ENCODE measurements around the gene NLGN3. TPM values are rescaled to one million over a fixed set of nuclear protein-coding genes. Genes with fewer than 3 reads are reported as not detected.

NLGN3 gene
- total RNA-seq = under 1 TPM; 0.77 to 0.78 TPM

DNA sequence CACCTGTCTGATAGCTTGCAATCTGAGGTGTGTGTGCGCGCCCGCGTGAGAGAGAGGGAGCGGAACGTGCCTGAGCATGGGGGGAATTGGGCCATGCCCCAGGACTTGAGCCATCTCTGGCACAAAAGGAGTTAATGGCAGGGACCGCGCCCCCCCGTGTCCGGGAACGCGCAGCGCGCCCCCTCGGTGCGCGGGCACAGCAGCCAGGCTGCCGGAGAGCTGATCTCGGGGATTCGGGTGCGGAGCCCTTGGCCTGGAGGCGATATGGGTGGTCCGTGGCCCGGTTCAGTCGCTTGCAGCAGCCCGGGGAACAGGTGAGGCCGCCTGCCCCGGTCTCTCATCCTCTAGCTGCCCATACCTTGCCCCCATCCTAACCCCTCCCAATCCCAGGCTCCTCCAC is at the start of gene NLGN3:
Gene NLGN3 (plus strand): TSS at position 191 of the 400 bp plus-strand sequence. CDS start 2,909 bp downstream, outside the sequence.
- H3K4me1 Mint-ChIP-seq = peaks cover 15% of the 10 kb centered on the region
- H3K27ac Mint-ChIP-seq = no peak within 1 kb of the TSS
- ChIA-PET CTCF (no interaction called here), POLR2A (interaction anchor here (0.5 kb wide), 1 partner anchor 148 kb away, joined by 3 read pairs; no protein-coding TSS in a partner anchor)
- no peaks in the 10 kb centered on the region for H3K9me3 Mint-ChIP-seq (ENCODE audit: low read depth)
- intact Hi-C loops (cut with DNase I, micrococcal nuclease) = no loop called here
- no peaks in the 10 kb centered on the region for H3K27me3 Mint-ChIP-seq
- no peak within 1 kb of the TSS for H3K4me3 Mint-ChIP-seq
- DNase-seq (no peak), ATAC-seq (no peak)
- H3K36me3 Mint-ChIP-seq (ENCODE audit: low read depth) = peaks cover 3% of the 10 kb centered on the region

DNA sequence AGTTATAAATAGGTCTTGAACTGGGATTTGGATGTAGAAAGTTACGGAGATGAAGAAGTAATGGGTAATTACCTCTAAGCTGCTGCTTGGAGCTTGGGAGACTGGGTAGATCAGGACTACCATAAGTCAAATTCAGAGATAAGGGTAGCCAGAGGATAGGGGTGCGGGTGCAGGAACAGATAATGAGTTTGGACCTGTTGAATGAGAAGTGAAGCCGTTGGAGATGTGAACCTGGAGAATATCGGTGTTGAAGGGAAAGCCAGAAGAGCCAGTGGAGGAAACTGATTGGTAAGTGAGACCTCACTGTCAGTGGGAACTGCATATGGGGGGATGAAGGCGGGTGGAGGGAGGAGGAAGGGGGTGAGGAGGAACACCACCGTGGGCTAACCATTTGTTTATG is 49.6 kb upstream of the NLGN3 start:
- peaks cover 25% of the 10 kb centered on the region for H3K4me1 Mint-ChIP-seq
- DNase-seq (no peak), ATAC-seq (no peak)
- intact Hi-C loops (cut with DNase I, micrococcal nuclease) = loop anchor here (1.0 to 5.0 kb wide), 4 partner anchors 27 to 271 kb away; partner anchors contain the start of genes NONO (in 1 of the 2), SNX12 (in 1 of the 2) and TAF1 (in 1 of the 2)
- no peaks in the 10 kb centered on the region for H3K27me3 Mint-ChIP-seq
- peak overlapping the region; percentile 89 for H3K4me3 Mint-ChIP-seq
- ChIA-PET POLR2A (interaction anchor here (0.5 kb wide), 1 partner anchor 188 kb away, joined by 3 read pairs; the partner anchor contains the start of gene NONO), CTCF (interaction anchor here (0.7 kb wide), 1 partner anchor 47 kb away, joined by 4 read pairs; no protein-coding TSS in a partner anchor)
- peak overlapping the region; percentile 15 for H3K27ac Mint-ChIP-seq
- H3K36me3 Mint-ChIP-seq (ENCODE audit: low read depth) = no peaks in the 10 kb centered on the region
- no peaks in the 10 kb centered on the region for H3K9me3 Mint-ChIP-seq (ENCODE audit: low read depth)

DNA sequence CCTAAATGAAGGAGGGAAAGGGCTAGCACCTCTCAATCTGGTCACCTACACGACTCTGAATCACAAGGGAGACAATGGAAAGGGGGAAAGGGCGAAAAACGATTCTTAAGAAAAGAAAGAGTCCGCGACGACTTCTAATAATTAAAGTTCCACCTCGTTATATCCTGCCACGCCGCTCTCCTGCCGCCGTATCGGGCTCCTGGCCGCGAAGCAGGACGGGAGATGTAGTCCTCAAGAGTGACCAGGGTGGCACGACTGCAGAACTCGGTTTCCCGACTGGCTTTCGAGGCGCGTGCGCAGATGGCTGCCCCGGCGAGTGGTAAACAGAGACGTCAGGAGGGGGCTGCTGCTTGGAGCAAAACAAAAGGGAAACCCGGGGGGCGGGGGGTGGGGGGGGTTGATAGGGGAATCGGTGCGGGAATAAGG is 49.1 kb upstream of the NLGN3 start, which contains the start of gene FOXO4:
Gene FOXO4 (plus strand): TSS at position 297 of the 426 bp plus-strand sequence. CDS start 678 bp downstream, outside the sequence.
- H3K36me3 Mint-ChIP-seq (ENCODE audit: low read depth) = no peaks in the 10 kb centered on the region
- ATAC-seq = peak; percentile 93
- no peaks in the 10 kb centered on the region for H3K9me3 Mint-ChIP-seq (ENCODE audit: low read depth)
- DNase-seq = peak; percentile 92
- peak within 1 kb of the TSS; percentile 83 for H3K27ac Mint-ChIP-seq
- CTCF ChIA-PET = interaction anchor here (1.0 kb wide), 1 partner anchor 10 kb away, joined by 3 read pairs; no protein-coding TSS in a partner anchor
- peaks cover 27% of the 10 kb centered on the region for H3K4me1 Mint-ChIP-seq
- intact Hi-C loops (cut with DNase I, micrococcal nuclease) = loop anchor here (1.0 to 5.0 kb wide), 4 partner anchors 27 to 271 kb away; partner anchors contain the start of genes NONO (in 1 of the 2), SNX12 (in 1 of the 2) and TAF1 (in 1 of the 2)
- peak within 1 kb of the TSS; percentile 89 for H3K4me3 Mint-ChIP-seq
- POLR2A ChIA-PET = interaction anchor here (1.3 kb wide), 1 partner anchor 188 kb away, joined by 5 read pairs; the partner anchor contains the start of gene NONO
- no peaks in the 10 kb centered on the region for H3K27me3 Mint-ChIP-seq

DNA sequence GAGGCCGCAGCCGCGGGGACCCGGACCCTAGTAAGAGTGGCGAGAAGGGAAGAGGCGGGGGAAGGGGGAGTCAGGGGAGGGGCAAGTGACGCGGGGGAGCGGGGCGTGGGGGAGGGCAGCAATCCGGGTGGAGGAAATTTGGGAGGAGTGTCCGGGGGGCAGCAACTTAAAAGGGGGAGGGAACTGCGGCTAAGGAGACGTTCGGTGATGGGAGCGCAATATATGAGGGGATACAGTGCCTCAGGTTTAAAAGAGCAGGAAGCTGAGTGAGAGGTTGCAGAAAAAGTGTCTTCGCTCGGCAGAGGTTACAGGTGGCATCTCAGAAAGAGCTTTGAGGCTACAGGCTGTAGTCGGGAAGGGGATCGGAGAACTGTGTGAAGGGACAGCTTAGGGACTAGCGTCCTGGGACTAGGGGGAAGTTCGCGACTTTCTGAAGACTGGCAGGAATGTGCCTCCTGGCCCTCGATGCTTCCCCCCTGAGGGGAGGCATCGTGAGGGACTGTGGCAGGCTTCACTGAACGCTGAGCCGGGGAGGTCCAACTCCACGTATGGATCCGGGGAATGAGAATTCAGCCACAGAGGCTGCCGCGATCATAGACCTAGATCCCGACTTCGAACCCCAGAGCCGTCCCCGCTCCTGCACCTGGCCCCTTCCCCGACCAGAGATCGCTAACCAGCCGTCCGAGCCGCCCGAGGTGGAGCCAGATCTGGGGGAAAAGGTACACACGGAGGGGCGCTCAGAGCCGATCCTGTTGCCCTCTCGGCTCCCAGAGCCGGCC is 48.5 kb upstream of the NLGN3 start:
- Mint-ChIP-seq H3K9me3 (ENCODE audit: low read depth) (no peaks in the 10 kb centered on the region), H3K27me3 (no peaks in the 10 kb centered on the region), H3K36me3 (ENCODE audit: low read depth) (no peaks in the 10 kb centered on the region), H3K4me3 (peak overlapping the region; percentile 89), H3K27ac (peak overlapping the region; percentile 74), H3K4me1 (peaks cover 33% of the 10 kb centered on the region)
- intact Hi-C loops (cut with DNase I, micrococcal nuclease) = loop anchor here (1.0 to 5.0 kb wide), 7 partner anchors 15 to 270 kb away; partner anchors contain the start of genes NONO (in 2 of the 2), SNX12 (in 2 of the 2), IL2RG (in 1 of the 2) and MED12 (in 1 of the 2)
- ATAC-seq (peak; percentile 31), DNase-seq (peak; percentile 24)
- POLR2A ChIA-PET = interaction anchor here (1.3 kb wide), 1 partner anchor 187 kb away, joined by 5 read pairs; the partner anchor contains the start of gene NONO
- CTCF ChIA-PET = interaction anchor here (1.0 to 2.5 kb wide), 2 partner anchors 9 to 34 kb away, joined by 3 to 17 read pairs; no protein-coding TSS in a partner anchor

DNA sequence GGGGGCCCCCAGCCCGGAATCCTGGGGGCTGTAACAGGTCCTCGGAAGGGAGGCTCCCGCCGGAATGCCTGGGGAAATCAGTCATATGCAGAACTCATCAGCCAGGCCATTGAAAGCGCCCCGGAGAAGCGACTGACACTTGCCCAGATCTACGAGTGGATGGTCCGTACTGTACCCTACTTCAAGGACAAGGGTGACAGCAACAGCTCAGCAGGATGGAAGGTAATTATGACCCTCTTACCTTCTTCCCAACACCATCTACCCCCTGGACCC is 47.9 kb upstream of the NLGN3 start:
- intact Hi-C loops (cut with DNase I, micrococcal nuclease) = loop anchor here (1.0 to 5.0 kb wide), 5 partner anchors 14 to 186 kb away; partner anchors contain the start of genes NONO (in 2 of the 2), IL2RG (in 1 of the 2), MED12 (in 1 of the 2) and SNX12 (in 1 of the 2)
- Mint-ChIP-seq H3K27ac (peak overlapping the region; percentile 13), H3K27me3 (no peaks in the 10 kb centered on the region), H3K4me3 (peak overlapping the region; percentile 89), H3K9me3 (ENCODE audit: low read depth) (no peaks in the 10 kb centered on the region), H3K4me1 (peaks cover 38% of the 10 kb centered on the region), H3K36me3 (ENCODE audit: low read depth) (peaks cover 2% of the 10 kb centered on the region)
- ATAC-seq (no peak), DNase-seq (no peak)
- POLR2A ChIA-PET = interaction anchor here (1.3 to 1.6 kb wide), 2 partner anchors 22 to 187 kb away, joined by 5 read pairs; partner anchors contain the start of genes MED12 and NONO
- CTCF ChIA-PET = interaction anchor here (1.0 to 2.5 kb wide), 2 partner anchors 9 to 34 kb away, joined by 3 to 17 read pairs; no protein-coding TSS in a partner anchor

DNA sequence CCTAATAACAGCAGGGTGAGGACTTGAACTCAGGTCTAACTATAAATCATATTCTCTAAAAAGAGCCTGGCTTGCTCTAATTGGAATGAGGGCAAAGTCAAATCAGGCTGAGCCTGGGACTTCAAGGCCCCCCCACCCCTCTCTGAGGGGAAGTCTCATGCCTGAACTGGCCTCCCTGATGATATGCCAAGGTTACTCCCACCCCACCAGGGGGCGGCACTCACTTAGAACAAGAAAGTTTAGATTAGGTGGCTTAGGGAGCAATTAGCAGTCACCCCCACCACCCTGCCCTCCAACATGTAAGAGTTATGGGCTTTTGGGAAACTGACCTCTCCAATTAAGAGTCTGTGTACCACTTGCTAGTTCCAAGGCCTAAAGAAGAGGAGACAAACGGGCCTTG is 46.3 kb upstream of the NLGN3 start:
- H3K36me3 Mint-ChIP-seq (ENCODE audit: low read depth) = peaks cover 2% of the 10 kb centered on the region
- no peak overlapping the region for H3K4me3 Mint-ChIP-seq
- POLR2A ChIA-PET = interaction anchor here (1.6 kb wide), 1 partner anchor 20 kb away, joined by 5 read pairs; the partner anchor contains the start of gene MED12
- no peaks in the 10 kb centered on the region for H3K27me3 Mint-ChIP-seq
- DNase-seq (peak; percentile 83), ATAC-seq (peak; percentile 37)
- H3K4me1 Mint-ChIP-seq = peaks cover 54% of the 10 kb centered on the region
- CTCF ChIA-PET = interaction anchor here (0.8 to 2.5 kb wide), 3 partner anchors 20 to 81 kb away, joined by 3 to 17 read pairs (median 4); partner anchors contain the start of gene MED12
- no peaks in the 10 kb centered on the region for H3K9me3 Mint-ChIP-seq (ENCODE audit: low read depth)
- intact Hi-C loops (cut with DNase I, micrococcal nuclease) = loop anchor here (1.0 to 5.0 kb wide), 4 partner anchors 13 to 184 kb away; partner anchors contain the start of genes IL2RG (in 1 of the 2) and NONO (in 1 of the 2)
- no peak overlapping the region for H3K27ac Mint-ChIP-seq

DNA sequence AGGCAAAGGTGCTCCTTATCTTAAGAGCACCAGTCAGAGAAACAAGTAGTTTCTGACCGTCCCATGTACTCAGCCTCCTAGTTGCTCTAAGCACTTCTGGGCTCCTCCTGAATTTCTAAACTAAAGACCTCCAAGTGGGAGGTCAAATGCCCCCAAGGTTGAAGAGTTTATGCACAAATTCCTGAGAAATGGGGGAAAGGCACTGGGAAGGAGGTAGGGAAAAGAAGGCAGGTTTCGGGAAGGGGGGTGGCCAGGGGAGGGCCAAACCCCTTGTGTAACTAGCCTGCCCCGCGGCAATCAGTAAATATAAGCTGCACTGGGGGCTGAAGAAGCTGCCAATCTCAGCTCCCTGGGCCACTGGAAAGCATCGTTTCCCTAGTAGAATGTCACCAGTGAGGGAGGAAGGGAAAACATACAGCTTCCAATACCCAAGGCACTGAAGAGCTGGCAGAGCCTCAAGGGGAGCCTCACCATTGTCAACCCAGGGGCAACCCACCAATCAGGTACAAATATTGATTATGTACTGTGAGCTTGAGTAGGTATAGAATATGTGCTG is 45.6 kb upstream of the NLGN3 start:
- intact Hi-C loops (cut with DNase I, micrococcal nuclease) = loop anchor here (1.0 to 5.0 kb wide), 4 partner anchors 12 to 183 kb away; partner anchors contain the start of genes IL2RG (in 1 of the 2) and NONO (in 1 of the 2)
- Mint-ChIP-seq H3K4me1 (peaks cover 61% of the 10 kb centered on the region), H3K27me3 (no peaks in the 10 kb centered on the region), H3K9me3 (ENCODE audit: low read depth) (no peaks in the 10 kb centered on the region), H3K36me3 (ENCODE audit: low read depth) (peaks cover 5% of the 10 kb centered on the region), H3K4me3 (no peak overlapping the region), H3K27ac (peak overlapping the region; percentile 31)
- POLR2A ChIA-PET = interaction anchor here (1.3 to 1.6 kb wide), 2 partner anchors 12 to 20 kb away, joined by 6 read pairs; partner anchors contain the start of genes IL2RG and MED12
- ATAC-seq (no peak), DNase-seq (no peak)
- CTCF ChIA-PET = interaction anchor here (0.6 to 1.3 kb wide), 6 partner anchors 19 to 1386 kb away, joined by 3 to 8 read pairs (median 4); partner anchors contain the start of gene MED12

DNA sequence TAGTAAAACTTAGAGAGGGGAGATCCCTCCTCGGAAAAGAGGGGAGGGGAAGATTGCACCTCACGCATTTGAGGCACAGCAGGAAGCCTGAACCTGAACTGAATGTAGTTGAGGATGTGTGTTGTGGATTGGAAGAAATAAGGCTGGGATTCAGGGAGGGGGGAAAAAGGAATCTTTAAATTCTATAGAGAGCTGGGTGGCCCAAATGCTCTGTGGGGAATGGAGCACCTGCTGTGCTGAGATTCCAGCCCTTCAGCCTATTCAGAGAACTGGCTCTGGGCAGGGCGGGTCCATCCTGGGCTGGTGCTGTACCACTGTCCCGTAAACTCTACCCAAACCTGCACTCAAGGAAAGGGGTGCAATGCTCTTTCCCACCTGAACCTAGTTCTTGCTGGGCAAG is 44.9 kb upstream of the NLGN3 start:
- H3K36me3 Mint-ChIP-seq (ENCODE audit: low read depth) = peaks cover 12% of the 10 kb centered on the region
- no peaks in the 10 kb centered on the region for H3K27me3 Mint-ChIP-seq
- H3K27ac Mint-ChIP-seq = no peak overlapping the region
- CTCF ChIA-PET = interaction anchor here (0.6 to 2.7 kb wide), 7 partner anchors 12 to 80 kb away, joined by 3 to 22 read pairs (median 4); partner anchors contain the start of genes IL2RG and MED12
- H3K4me1 Mint-ChIP-seq = peaks cover 68% of the 10 kb centered on the region
- POLR2A ChIA-PET = interaction anchor here (1.3 to 1.6 kb wide), 2 partner anchors 12 to 19 kb away, joined by 6 read pairs; partner anchors contain the start of genes IL2RG and MED12
- ATAC-seq = no peak
- no peak overlapping the region for H3K4me3 Mint-ChIP-seq
- DNase-seq = no peak
- no peaks in the 10 kb centered on the region for H3K9me3 Mint-ChIP-seq (ENCODE audit: low read depth)
- intact Hi-C loops (cut with DNase I, micrococcal nuclease) = loop anchor here in 1 of 2 experiments (5.0 kb wide), 1 partner anchor 183 kb away; the partner anchor contains the start of gene NONO

DNA sequence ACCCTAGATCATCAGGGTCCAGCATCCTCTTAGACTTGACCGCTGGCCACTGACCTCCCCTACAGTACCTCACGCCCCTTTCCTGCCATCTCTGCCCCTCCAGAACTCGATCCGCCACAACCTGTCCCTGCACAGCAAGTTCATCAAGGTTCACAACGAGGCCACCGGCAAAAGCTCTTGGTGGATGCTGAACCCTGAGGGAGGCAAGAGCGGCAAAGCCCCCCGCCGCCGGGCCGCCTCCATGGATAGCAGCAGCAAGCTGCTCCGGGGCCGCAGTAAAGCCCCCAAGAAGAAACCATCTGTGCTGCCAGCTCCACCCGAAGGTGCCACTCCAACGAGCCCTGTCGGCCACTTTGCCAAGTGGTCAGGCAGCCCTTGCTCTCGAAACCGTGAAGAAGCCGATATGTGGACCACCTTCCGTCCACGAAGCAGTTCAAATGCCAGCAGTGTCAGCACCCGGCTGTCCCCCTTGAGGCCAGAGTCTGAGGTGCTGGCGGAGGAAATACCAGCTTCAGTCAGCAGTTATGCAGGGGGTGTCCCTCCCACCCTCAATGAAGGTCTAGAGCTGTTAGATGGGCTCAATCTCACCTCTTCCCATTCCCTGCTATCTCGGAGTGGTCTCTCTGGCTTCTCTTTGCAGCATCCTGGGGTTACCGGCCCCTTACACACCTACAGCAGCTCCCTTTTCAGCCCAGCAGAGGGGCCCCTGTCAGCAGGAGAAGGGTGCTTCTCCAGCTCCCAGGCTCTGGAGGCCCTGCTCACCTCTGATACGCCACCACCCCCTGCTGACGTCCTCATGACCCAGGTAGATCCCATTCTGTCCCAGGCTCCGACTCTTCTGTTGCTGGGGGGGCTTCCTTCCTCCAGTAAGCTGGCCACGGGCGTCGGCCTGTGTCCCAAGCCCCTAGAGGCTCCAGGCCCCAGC is 43.8 kb upstream of the NLGN3 start:
- peaks cover 19% of the 10 kb centered on the region for H3K36me3 Mint-ChIP-seq (ENCODE audit: low read depth)
- ATAC-seq (no peak), DNase-seq (peak; percentile 50)
- no peaks in the 10 kb centered on the region for H3K9me3 Mint-ChIP-seq (ENCODE audit: low read depth)
- H3K27me3 Mint-ChIP-seq = no peaks in the 10 kb centered on the region
- peak overlapping the region; percentile 25 for H3K27ac Mint-ChIP-seq
- no peak overlapping the region for H3K4me3 Mint-ChIP-seq
- ChIA-PET CTCF (interaction anchor here (0.7 to 2.7 kb wide), 8 partner anchors 9 to 181 kb away, joined by 3 to 22 read pairs (median 4); partner anchors contain the start of genes IL2RG and MED12), POLR2A (interaction anchor here (0.6 to 1.2 kb wide), 2 partner anchors 18 to 37 kb away, joined by 3 read pairs; no protein-coding TSS in a partner anchor)
- peaks cover 73% of the 10 kb centered on the region for H3K4me1 Mint-ChIP-seq
- intact Hi-C loops (cut with DNase I, micrococcal nuclease) = no loop called here
